ENCODE measurements around the gene PHLDA3.

DNA sequence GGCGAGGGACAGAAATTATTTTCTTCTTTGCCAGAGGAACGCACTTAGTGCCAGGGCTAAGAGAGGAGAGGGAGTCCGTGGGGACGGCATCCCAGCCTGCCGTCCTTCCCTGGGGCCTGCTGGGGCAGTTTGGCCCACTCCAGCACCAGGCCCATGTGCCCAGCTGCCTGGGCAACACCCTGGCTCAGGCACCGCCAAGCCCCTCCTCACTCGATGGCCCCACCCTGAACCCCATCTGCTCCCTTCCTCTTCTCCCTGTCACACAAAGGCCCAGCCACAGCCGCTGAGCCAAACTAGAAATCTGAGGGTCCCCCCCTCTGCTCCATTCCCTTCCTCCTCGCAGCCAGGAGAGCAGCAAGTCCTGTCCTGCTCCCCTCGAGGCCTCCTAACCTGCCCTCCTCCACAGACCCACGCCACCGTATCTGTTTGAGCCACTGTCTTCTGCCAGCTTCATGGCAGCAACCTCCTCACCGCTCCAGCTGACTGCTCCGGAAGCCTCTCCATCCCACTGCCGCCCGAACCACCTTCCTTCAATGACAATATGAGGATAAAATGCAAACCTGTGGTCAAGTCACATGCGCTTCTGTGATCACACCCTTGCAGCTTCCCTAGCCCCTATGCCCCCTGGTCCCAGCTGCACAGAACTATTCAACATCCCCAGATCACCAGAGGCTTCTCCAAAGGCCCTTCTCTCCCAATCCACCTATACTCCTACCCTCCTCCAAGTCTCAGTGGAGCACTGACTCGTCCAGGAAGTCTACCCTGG lies 39.1 kb downstream of the PHLDA3 start:
- TF ChIP-seq, protein P1, sequence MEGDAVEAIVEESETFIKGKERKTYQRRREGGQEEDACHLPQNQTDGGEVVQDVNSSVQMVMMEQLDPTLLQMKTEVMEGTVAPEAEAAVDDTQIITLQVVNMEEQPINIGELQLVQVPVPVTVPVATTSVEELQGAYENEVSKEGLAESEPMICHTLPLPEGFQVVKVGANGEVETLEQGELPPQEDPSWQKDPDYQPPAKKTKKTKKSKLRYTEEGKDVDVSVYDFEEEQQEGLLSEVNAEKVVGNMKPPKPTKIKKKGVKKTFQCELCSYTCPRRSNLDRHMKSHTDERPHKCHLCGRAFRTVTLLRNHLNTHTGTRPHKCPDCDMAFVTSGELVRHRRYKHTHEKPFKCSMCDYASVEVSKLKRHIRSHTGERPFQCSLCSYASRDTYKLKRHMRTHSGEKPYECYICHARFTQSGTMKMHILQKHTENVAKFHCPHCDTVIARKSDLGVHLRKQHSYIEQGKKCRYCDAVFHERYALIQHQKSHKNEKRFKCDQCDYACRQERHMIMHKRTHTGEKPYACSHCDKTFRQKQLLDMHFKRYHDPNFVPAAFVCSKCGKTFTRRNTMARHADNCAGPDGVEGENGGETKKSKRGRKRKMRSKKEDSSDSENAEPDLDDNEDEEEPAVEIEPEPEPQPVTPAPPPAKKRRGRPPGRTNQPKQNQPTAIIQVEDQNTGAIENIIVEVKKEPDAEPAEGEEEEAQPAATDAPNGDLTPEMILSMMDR (IDR thresholded peaks at IDR 0.05), result no peak
- TF ChIP-seq EP300 (IDR thresholded peaks at IDR 0.05) (no peak), POLR2A (IDR thresholded peaks at IDR 0.05) (no peak)

Measured in ovary (tissue), 3 donors.